ENCODE results near the gene TMEM243. TPM values are rescaled to one million over a fixed set of nuclear protein-coding genes. Genes with fewer than 3 reads are reported as not detected.
"Not testable (repeated sequence)": the region's sequence is repeated elsewhere in the genome, so short reads cannot be mapped to it uniquely, and the experiment has no call there.

Gene TMEM243
- 35.0 and 36.1 TPM in 2 replicates for polyA plus RNA-seq (2011; rRNA removed)
- 16.5 and 17.6 TPM in 2 replicates for polyA plus RNA-seq (2012; cell fraction: cytosol; rRNA removed)
- 11.7 and 15.6 TPM in 2 replicates for polyA plus RNA-seq (2012; cell fraction: nucleus; rRNA removed)
- 19.4 to 23.7 TPM (median 23.0 TPM) in 3 replicates for polyA plus RNA-seq (2017; fragmentation: RNase III; extraction: RNeasy Plus Mini Kit Qiagen cat#74134 plus additional on column Dnase treatment)
- 9.4 and 13.4 TPM in 2 replicates for polyA minus RNA-seq (2011; rRNA and poly(A)+ RNA removed)

GRCh38 chr7:87219545-87220025 is at the start of gene TMEM243:
Gene TMEM243 (minus strand): TSS chr7:87219732. CDS start chr7:87219503, 229 bp downstream.
- Histone ChIP-seq H3K4me1 (peaks cover 11% of the 10 kb centered on the region), H3K9me3 (no peaks in the 10 kb centered on the region), H3K4me2 (peak within 1 kb of the TSS; percentile 77), H3K27ac (peak within 1 kb of the TSS; percentile 67 to 86), H3K4me3 (peak within 1 kb of the TSS; percentile 99)
- no peak for FAIRE-seq
- CTCF ChIA-PET = interaction anchor here (4.0 kb wide), 1 partner anchor 17 kb away, joined by 20 read pairs; no protein-coding TSS in a partner anchor
- peak; percentile 63 to 86 for ATAC-seq
- POLR2A ChIA-PET = interaction anchor here (2.9 kb wide), 1 partner anchor 67 kb away, joined by 24 read pairs; the partner anchor contains the start of gene DMTF1
- WGBS (ENCODE audit: missing lambda C conversion rate) = 2% methylated on average over 26 of the region's 41 CpGs
- no peak for TF ChIP-seq HOXB13 (CRISPR knock-in tag; IDR thresholded peaks at IDR 0.05; ENCODE audit: low read depth)
- TF ChIP-seq TP53 (CRISPR knock-in tag; IDR thresholded peaks at IDR 0.05) = no peak
- no peak for TF ChIP-seq KDM1A (IDR thresholded peaks at IDR 0.05; ENCODE audit: low read depth)
- TF ChIP-seq MYC (IDR thresholded peaks at IDR 0.05; ENCODE audit: borderline replicate concordance, low read length) = peak; percentile 70; the same call in 1 of the 2 replicates
- no peak for TF ChIP-seq GATA3 (IDR thresholded peaks at IDR 0.05; ENCODE audit: borderline replicate concordance)
- TF ChIP-seq MAX (IDR thresholded peaks at IDR 0.05) = peak; percentile 76
- TF ChIP-seq POLR2A (IDR thresholded peaks at IDR 0.05; ENCODE audit: low read length) = peak; percentile 32
- no peak for TF ChIP-seq CBX2 (IDR thresholded peaks at IDR 0.05; ENCODE audit: borderline replicate concordance, low read depth)
- peak; percentile 51 to 53 for DNase-seq (ENCODE audit: low read depth in 1 of 2, low spot score in 1 of 2)

DNA sequence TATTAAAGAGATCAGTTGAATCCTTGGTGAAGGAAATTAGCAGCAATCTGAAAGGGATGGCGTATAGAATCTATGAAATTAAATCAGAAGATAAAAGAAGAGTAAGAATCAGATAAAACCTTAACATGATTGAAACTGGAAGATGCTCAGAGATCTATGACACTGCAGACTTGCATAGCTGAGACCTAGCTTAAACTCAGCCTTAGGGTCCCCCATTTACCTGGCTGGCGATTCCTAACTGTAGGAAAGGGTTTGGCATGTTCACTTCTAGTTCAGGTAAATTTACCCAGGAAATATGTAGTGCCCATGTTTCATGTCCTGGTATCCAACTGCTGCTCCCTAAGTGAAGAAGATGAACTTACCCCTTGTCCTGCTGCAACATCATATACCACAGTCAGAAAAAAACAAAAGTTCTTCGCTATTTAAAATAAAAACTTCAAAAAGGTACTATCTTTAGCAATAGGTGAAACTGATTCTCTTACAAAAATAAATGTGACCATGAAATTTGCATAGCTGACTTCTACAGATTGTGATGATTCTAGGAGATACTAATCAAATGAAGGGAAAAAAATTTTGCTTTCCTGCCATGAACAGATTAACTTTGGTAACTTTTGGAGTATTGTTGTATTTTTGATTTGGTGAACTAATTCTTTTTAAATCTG is 47.8 kb upstream of the TMEM243 start:
- H3K27ac ChIP-seq = no peak overlapping the region
- no peak overlapping the region for H3K4me2 ChIP-seq
- ATAC-seq (no peak), FAIRE-seq (no peak), DNase-seq (ENCODE audit: low read depth in 1 of 2, low spot score in 1 of 2) (no peak)
- no peaks in the 10 kb centered on the region for H3K9me3 ChIP-seq
- 1% methylated on average over 3 of the region's 3 CpGs for WGBS (ENCODE audit: missing lambda C conversion rate)
- ChIA-PET POLR2A (no interaction called here), CTCF (no interaction called here)
- no peaks in the 10 kb centered on the region for H3K4me1 ChIP-seq
- TF ChIP-seq HEYL (CRISPR knock-in tag; IDR thresholded peaks at IDR 0.05) (no peak), HOXB5 (CRISPR knock-in tag; IDR thresholded peaks at IDR 0.05) (no peak), HOXA7 (CRISPR knock-in tag; IDR thresholded peaks at IDR 0.05) (no peak), RCOR1 (IDR thresholded peaks at IDR 0.05; ENCODE audit: low read depth, low read length) (no peak), EHMT2 (IDR thresholded peaks at IDR 0.05; ENCODE audit: low read depth) (no peak), ESRRA (IDR thresholded peaks at IDR 0.05; ENCODE audit: borderline replicate concordance, low read length) (no peak)
- no peak overlapping the region for H3K4me3 ChIP-seq

GRCh38 chr7:87263537-87263936 is 44.0 kb upstream of the TMEM243 start:
- ATAC-seq (no peak), FAIRE-seq (no peak), DNase-seq (ENCODE audit: low read depth in 1 of 2, low spot score in 1 of 2) (no peak)
- Histone ChIP-seq H3K4me2 (no peak overlapping the region), H3K4me3 (no peak overlapping the region), H3K9me3 (no peaks in the 10 kb centered on the region), H3K4me1 (no peaks in the 10 kb centered on the region), H3K27ac (no peak overlapping the region)
- TF ChIP-seq MAZ (IDR thresholded peaks at IDR 0.05; ENCODE audit: borderline replicate concordance, low read depth, low read length) = no peak
- TF ChIP-seq HOXB13 (CRISPR knock-in tag; IDR thresholded peaks at IDR 0.05; ENCODE audit: low read depth) = no peak
- TF ChIP-seq HOXB5 (CRISPR knock-in tag; IDR thresholded peaks at IDR 0.05) = no peak
- no peak for TF ChIP-seq GATA3 (IDR thresholded peaks at IDR 0.05; ENCODE audit: borderline replicate concordance)
- TF ChIP-seq NPAS2 (CRISPR knock-in tag; IDR thresholded peaks at IDR 0.05; ENCODE audit: borderline replicate concordance) = no peak
- TF ChIP-seq KDM5A (IDR thresholded peaks at IDR 0.05) = no peak
- TF ChIP-seq ZSCAN20 (CRISPR knock-in tag; IDR thresholded peaks at IDR 0.05) = no peak
- no peak for TF ChIP-seq CHD2 (IDR thresholded peaks at IDR 0.05; ENCODE audit: low read length, partially characterized antibody)
- CTCF ChIA-PET = interaction anchor here (1.3 kb wide), 1 partner anchor 27 kb away, joined by 4 read pairs; no protein-coding TSS in a partner anchor
- WGBS (ENCODE audit: missing lambda C conversion rate) = 3% methylated on average over 8 of the region's 8 CpGs
- POLR2A ChIA-PET = no interaction called here

DNA sequence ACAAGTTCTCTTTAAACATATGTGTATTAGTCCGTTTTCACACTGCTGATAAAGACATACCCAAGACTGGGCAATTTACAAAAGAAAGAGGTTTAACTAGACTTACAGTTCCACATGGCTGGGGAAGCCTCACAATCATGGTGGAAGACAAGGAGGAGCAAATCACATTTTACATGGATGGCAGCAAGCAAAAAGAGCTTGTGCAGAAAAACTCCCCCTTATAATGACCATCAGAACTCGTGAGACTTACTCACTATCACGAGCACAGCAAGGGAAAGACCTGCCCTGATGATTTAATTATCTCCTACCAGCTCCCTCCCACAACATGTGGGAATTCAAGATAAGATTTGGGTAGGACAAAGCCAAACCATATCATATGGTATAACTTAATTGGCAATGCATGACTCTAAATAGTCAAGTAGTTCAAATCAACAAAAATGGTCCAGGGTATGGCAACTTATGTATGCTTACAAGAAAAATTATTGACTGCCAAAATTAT is 34.1 kb upstream of the TMEM243 start:
- TF ChIP-seq FOSB (CRISPR knock-in tag; IDR thresholded peaks at IDR 0.05) (no peak), JUN (IDR thresholded peaks at IDR 0.05) (no peak), HOXB5 (CRISPR knock-in tag; IDR thresholded peaks at IDR 0.05) (no peak), REST (IDR thresholded peaks at IDR 0.05) (no peak), EHF (CRISPR knock-in tag; IDR thresholded peaks at IDR 0.05) (no peak)
- DNase-seq (ENCODE audit: low read depth in 1 of 2, low spot score in 1 of 2) = no peak
- ATAC-seq = no peak
- H3K4me1 ChIP-seq = no peaks in the 10 kb centered on the region
- ChIA-PET POLR2A (no interaction called here), CTCF (interaction anchor here (0.6 kb wide), 1 partner anchor 103 kb away, joined by 3 read pairs; no protein-coding TSS in a partner anchor)
- WGBS (ENCODE audit: missing lambda C conversion rate) = 1% methylated on average over 3 of the region's 3 CpGs
- H3K4me2 ChIP-seq = no peak overlapping the region
- no peak for FAIRE-seq
- no peak overlapping the region for H3K27ac ChIP-seq
- H3K4me3 ChIP-seq = no peak overlapping the region
- no peaks in the 10 kb centered on the region for H3K9me3 ChIP-seq

DNA sequence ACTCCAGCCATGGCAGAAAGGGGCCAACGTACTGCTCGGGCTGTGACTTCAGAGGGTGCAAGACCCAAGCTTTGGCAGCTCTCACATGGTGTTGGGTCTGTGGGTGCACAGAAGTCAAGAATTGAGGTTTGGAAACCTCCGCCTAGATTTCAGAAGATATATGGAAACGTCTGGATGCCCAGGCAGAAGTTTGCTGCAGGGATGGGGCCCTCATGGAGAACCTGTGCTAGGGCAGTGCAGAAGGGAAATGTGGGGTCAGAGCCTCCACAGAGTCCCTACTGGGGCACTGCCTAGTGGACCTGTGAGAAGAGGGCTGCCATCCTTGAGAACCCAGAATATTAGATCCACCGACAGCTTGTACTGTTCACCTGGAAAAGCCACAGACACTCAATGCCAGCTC is 26.1 kb upstream of the TMEM243 start:
- H3K4me3 ChIP-seq; CTCF ChIA-PET; H3K27ac ChIP-seq; H3K4me1 ChIP-seq; FAIRE-seq; POLR2A ChIA-PET; H3K4me2 ChIP-seq; DNase-seq (ENCODE audit: low read depth in 1 of 2, low spot score in 1 of 2); ATAC-seq: not testable (repeated sequence)
- 39% methylated on average over 5 of the region's 5 CpGs for WGBS (ENCODE audit: missing lambda C conversion rate)
- H3K9me3 ChIP-seq = peaks cover 14% of the 10 kb centered on the region; the same call in 2 of the 3 replicates

Measured in A549 (cell line).